SK-N-SH treated with all-trans-retinoic acid at 6 μM for 48 hours (cell line): ENCODE data around the gene BATF3.

Experiments
- ATAC-seq: fragments of 200-7000 bp; cut with Tn5 transposase; 3 replicates; pipeline ENCODE4 v1.9.1; 2020; ENCODE audit warnings: mild to moderate bottlenecking, moderate library complexity
- ARNTL ChIP-seq: fragments of 450-650 bp; formaldehyde crosslinking; IDR thresholded peaks from 2 replicates; pipeline ENCODE4 v1.5.0; 2020; ENCODE audit warnings: low read depth, mild to moderate bottlenecking, moderate library complexity, borderline replicate concordance
- BACH2 ChIP-seq: fragments of 250-450 bp; sonication (Bioruptor Pico); IDR thresholded peaks from 2 replicates; pipeline ENCODE4 v1.9.0; 2021; ENCODE audit warnings: mild to moderate bottlenecking, borderline replicate concordance
- CSDC2 ChIP-seq: fragments of 250-450 bp; sonication (Bioruptor Pico); IDR thresholded peaks from 2 replicates; pipeline ENCODE4 v1.5.0; 2020; ENCODE audit warnings: mild to moderate bottlenecking, moderate library complexity
- CSRNP3 ChIP-seq: fragments of 250-450 bp; sonication (Bioruptor Pico); IDR thresholded peaks from 2 replicates; pipeline ENCODE4 v1.5.1; 2021; ENCODE audit warnings: mild to moderate bottlenecking, moderate library complexity
- ESRRG ChIP-seq: fragments of 250-450 bp; sonication (Bioruptor Pico); IDR thresholded peaks from 2 replicates; pipeline ENCODE4 v1.6.1; 2021; ENCODE audit warnings: mild to moderate bottlenecking
- GLIS3 ChIP-seq: fragments of 250-450 bp; sonication (Bioruptor Pico); IDR thresholded peaks from 2 replicates; pipeline ENCODE4 v1.5.0; 2020; ENCODE audit warnings: mild to moderate bottlenecking, moderate library complexity
- ISL1 ChIP-seq: fragments of 250-450 bp; sonication (Bioruptor Pico); IDR thresholded peaks from 2 replicates; pipeline ENCODE4 v2.1.2; 2022; ENCODE audit warnings: mild to moderate bottlenecking, moderate library complexity
- OSR1 ChIP-seq: fragments of 250-450 bp; sonication (Bioruptor Pico); IDR thresholded peaks from 2 replicates; pipeline ENCODE4 v1.8.0; 2022; ENCODE audit warnings: moderate library complexity, mild to moderate bottlenecking, inconsistent platforms
- POU6F1 ChIP-seq: fragments of 250-450 bp; sonication (Bioruptor Pico); IDR thresholded peaks from 2 replicates; pipeline ENCODE4 v1.8.0; 2021; ENCODE audit warnings: low read depth, mild to moderate bottlenecking, moderate library complexity, borderline replicate concordance
- PPARA ChIP-seq: fragments of 250-450 bp; sonication (Bioruptor Pico); IDR thresholded peaks from 2 replicates; pipeline ENCODE4 v1.5.0; 2020; ENCODE audit warnings: mild to moderate bottlenecking, borderline replicate concordance
- RARB ChIP-seq: fragments of 250-450 bp; sonication (Bioruptor Pico); IDR thresholded peaks from 2 replicates; pipeline ENCODE4 v1.8.0; 2021; ENCODE audit warnings: mild to moderate bottlenecking, moderate library complexity
- SNAI2 ChIP-seq: fragments of 250-450 bp; sonication (Bioruptor Pico); IDR thresholded peaks from 2 replicates; pipeline ENCODE4 v1.5.0; 2020; ENCODE audit warnings: mild to moderate bottlenecking, moderate library complexity
- TCF4 ChIP-seq: fragments of 250-450 bp; sonication (Bioruptor Pico); IDR thresholded peaks from 2 replicates; pipeline ENCODE4 v1.8.0; 2021; ENCODE audit warnings: mild to moderate bottlenecking, moderate library complexity, borderline replicate concordance
- TOX ChIP-seq: fragments of 250-450 bp; sonication (Bioruptor Pico); IDR thresholded peaks from 2 replicates; pipeline ENCODE4 v1.8.0; 2021; ENCODE audit warnings: mild to moderate bottlenecking, moderate library complexity, borderline replicate concordance
- ZC3H10 ChIP-seq: fragments of 250-450 bp; sonication (Bioruptor Pico); IDR thresholded peaks from 2 replicates; pipeline ENCODE4 v1.5.1; 2021; ENCODE audit warnings: mild to moderate bottlenecking, moderate library complexity
- ZFP30 ChIP-seq: fragments of 450-650 bp; formaldehyde crosslinking; IDR thresholded peaks from 2 replicates; pipeline ENCODE4 v1.5.0; 2022; ENCODE audit warnings: mild to moderate bottlenecking, moderate library complexity
- ZNF565 ChIP-seq: fragments of 450-650 bp; formaldehyde crosslinking; conservative IDR thresholded peaks from 2 replicates; pipeline ENCODE4 v1.5.0; 2020; ENCODE audit warnings: low read depth, mild to moderate bottlenecking, moderate library complexity
- ZNF70 ChIP-seq: fragments of 450-650 bp; formaldehyde crosslinking; IDR thresholded peaks from 2 replicates; pipeline ENCODE4 v1.5.0; 2020; ENCODE audit warnings: mild to moderate bottlenecking, moderate library complexity
- ZNF8 ChIP-seq: fragments of 450-650 bp; formaldehyde crosslinking; IDR thresholded peaks from 2 replicates; pipeline ENCODE4 v1.5.0; 2020; ENCODE audit warnings: mild to moderate bottlenecking, moderate library complexity
- TF ChIP-seq, protein P1 (sequence below): fragments of 250-450 bp; sonication (Bioruptor Pico); IDR thresholded peaks from 2 replicates; pipeline ENCODE4 v1.5.1; 2020; ENCODE audit warnings: low read depth, mild to moderate bottlenecking, moderate library complexity

The BATF3 gene

DNA sequence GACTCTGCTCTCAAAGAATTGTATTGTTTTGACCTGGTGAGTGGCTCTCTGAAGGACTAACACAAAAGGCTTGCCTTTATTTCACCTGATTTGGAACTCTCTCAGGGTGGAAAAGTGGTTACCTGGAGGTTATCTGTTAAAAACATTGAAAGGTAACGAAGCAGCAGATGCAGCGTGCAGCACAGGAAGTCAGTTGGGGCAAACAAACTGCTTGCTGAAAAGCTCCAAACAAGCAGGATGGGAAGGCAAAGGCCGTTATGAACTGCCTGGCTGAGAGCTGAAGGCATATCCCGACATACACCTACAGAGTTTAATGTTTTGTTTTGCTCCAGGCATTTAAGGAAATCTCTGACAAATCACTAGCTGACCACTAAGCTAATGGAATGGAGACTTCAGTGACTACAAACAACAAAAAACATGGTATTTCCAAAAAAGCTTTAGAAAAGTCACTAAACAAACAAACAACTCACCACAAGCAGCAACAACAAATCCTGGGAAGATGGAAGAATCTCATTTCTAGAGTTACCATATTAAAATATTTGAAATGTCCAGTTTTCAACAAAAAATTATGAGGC lies 44.3 kb upstream of the BATF3 start:
- no peak for ATAC-seq
- TF ChIP-seq ZNF70 = no peak
- no peak for TF ChIP-seq OSR1 (CRISPR knock-in tag)
- TF ChIP-seq ZNF565 (CRISPR knock-in tag) = no peak

- no peak for TF ChIP-seq OSR1 (CRISPR knock-in tag)
- TF ChIP-seq, protein P1, sequence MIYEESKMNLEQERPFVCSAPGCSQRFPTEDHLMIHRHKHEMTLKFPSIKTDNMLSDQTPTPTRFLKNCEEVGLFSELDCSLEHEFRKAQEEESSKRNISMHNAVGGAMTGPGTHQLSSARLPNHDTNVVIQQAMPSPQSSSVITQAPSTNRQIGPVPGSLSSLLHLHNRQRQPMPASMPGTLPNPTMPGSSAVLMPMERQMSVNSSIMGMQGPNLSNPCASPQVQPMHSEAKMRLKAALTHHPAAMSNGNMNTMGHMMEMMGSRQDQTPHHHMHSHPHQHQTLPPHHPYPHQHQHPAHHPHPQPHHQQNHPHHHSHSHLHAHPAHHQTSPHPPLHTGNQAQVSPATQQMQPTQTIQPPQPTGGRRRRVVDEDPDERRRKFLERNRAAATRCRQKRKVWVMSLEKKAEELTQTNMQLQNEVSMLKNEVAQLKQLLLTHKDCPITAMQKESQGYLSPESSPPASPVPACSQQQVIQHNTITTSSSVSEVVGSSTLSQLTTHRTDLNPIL (CRISPR knock-in tag) = no peak
- TF ChIP-seq ZNF70 = no peak
- TF ChIP-seq CSDC2 (CRISPR knock-in tag) = no peak
- TF ChIP-seq TOX (CRISPR knock-in tag) = no peak
- no peak for TF ChIP-seq ESRRG (CRISPR knock-in tag)
- no peak for TF ChIP-seq CSRNP3 (CRISPR knock-in tag)
- TF ChIP-seq ARNTL (CRISPR knock-in tag) = no peak
- TF ChIP-seq, all 23 proteins: peak for 0
- ATAC-seq = no peak
These were observed 38.7 kb upstream of the BATF3 start for GRCh38 chr1:212738330-212738729.

DNA sequence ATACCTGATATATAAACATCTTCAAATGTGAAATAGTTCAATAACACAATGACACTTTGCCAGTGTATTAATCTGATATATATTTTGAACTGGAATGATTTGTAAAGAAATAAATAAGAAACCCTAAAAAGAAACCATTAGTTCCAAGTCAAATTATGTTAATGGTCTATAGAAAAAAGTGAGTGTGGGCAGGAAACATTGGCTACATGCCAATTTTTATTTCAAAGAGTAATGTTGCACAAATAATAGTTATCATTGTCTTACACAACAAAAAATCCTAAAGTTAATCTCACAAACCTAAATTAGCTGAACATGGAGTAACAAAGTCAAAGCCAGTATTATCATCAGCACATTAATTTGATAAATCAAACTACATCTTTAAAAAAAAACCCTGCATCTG lies 37.9 kb upstream of the BATF3 start:
- no peak for ATAC-seq
- TF ChIP-seq BACH2 (CRISPR knock-in tag) (no peak), CSRNP3 (CRISPR knock-in tag) (no peak), ZNF8 (no peak), ZFP30 (CRISPR knock-in tag) (no peak), ARNTL (CRISPR knock-in tag) (no peak)

DNA sequence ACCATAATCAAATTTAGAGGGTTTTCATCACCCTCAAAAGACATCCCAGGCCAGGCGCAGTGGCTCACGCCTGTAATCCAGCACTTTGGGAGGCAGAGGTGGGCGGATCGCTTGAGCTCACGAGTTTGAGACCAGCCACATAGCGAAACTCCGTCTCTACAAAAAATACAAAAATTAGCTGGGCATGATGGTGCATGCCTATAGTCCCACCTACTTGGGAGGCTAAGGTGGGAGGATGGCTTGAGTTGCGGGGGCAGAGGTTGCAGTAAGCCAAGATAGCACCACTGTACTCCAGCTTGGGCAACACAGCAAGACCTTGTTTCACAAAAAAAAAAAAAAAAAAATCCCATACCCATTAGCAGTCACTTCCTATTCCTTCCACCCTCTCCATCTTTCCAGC lies 33.5 kb upstream of the BATF3 start:
- no peak for ATAC-seq
- TF ChIP-seq TOX (CRISPR knock-in tag) = no peak
- TF ChIP-seq ZNF70 = no peak
- no peak for TF ChIP-seq RARB (CRISPR knock-in tag)
- TF ChIP-seq PPARA (CRISPR knock-in tag) = no peak
- TF ChIP-seq GLIS3 (CRISPR knock-in tag) = no peak
- TF ChIP-seq ZC3H10 (CRISPR knock-in tag) = no peak
- TF ChIP-seq CSDC2 (CRISPR knock-in tag) = no peak
- no peak for TF ChIP-seq ESRRG (CRISPR knock-in tag)
- TF ChIP-seq POU6F1 (CRISPR knock-in tag) = no peak
- no peak for TF ChIP-seq ZFP30 (CRISPR knock-in tag)
- TF ChIP-seq OSR1 (CRISPR knock-in tag) = no peak
- TF ChIP-seq ISL1 = no peak
- no peak for TF ChIP-seq BACH2 (CRISPR knock-in tag)
- no peak for TF ChIP-seq ZNF565 (CRISPR knock-in tag)

GRCh38 chr1:212731630-212732029 lies 32.0 kb upstream of the BATF3 start:
- no peak for ATAC-seq
- TF ChIP-seq POU6F1 (CRISPR knock-in tag) (no peak), CSRNP3 (CRISPR knock-in tag) (no peak), SNAI2 (CRISPR knock-in tag) (no peak), TCF4 (CRISPR knock-in tag) (no peak), BACH2 (CRISPR knock-in tag) (no peak), ESRRG (CRISPR knock-in tag) (no peak), ZNF70 (no peak), ISL1 (no peak), CSDC2 (CRISPR knock-in tag) (no peak), ZNF565 (CRISPR knock-in tag) (no peak), GLIS3 (CRISPR knock-in tag) (no peak), ZFP30 (CRISPR knock-in tag) (no peak), TOX (CRISPR knock-in tag) (no peak)
